ENCODE results near the gene TMEM219.

Gene TMEM219

GRCh38 chr16:29995911-29996765 is 34.3 kb downstream of the TMEM219 start, which contains the start of gene INO80E (continued):
- no peak for TF ChIP-seq MYNN (tag by site-specific recombination; IDR thresholded peaks at IDR 0.05; ENCODE audit: borderline replicate concordance)
- TF ChIP-seq, protein P1, sequence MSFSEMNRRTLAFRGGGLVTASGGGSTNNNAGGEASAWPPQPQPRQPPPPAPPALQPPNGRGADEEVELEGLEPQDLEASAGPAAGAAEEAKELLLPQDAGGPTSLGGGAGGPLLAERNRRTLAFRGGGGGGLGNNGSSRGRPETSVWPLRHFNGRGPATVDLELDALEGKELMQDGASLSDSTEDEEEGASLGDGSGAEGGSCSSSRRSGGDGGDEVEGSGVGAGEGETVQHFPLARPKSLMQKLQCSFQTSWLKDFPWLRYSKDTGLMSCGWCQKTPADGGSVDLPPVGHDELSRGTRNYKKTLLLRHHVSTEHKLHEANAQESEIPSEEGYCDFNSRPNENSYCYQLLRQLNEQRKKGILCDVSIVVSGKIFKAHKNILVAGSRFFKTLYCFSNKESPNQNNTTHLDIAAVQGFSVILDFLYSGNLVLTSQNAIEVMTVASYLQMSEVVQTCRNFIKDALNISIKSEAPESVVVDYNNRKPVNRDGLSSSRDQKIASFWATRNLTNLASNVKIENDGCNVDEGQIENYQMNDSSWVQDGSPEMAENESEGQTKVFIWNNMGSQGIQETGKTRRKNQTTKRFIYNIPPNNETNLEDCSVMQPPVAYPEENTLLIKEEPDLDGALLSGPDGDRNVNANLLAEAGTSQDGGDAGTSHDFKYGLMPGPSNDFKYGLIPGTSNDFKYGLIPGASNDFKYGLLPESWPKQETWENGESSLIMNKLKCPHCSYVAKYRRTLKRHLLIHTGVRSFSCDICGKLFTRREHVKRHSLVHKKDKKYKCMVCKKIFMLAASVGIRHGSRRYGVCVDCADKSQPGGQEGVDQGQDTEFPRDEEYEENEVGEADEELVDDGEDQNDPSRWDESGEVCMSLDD (tag by site-specific recombination; IDR thresholded peaks at IDR 0.05) = no peak; the same call in 1 of the 2 replicates
- TF ChIP-seq, protein P2, sequence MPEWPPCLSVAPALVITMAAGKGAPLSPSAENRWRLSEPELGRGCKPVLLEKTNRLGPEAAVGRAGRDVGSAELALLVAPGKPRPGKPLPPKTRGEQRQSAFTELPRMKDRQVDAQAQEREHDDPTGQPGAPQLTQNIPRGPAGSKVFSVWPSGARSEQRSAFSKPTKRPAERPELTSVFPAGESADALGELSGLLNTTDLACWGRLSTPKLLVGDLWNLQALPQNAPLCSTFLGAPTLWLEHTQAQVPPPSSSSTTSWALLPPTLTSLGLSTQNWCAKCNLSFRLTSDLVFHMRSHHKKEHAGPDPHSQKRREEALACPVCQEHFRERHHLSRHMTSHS (tag by site-specific recombination; IDR thresholded peaks at IDR 0.05) = peak; percentile 14; the same call in 1 of the 2 replicates
- peak; percentile 35; the same call in 1 of the 2 replicates for TF ChIP-seq ZFP37 (tag by site-specific recombination; IDR thresholded peaks at IDR 0.05)
- TF ChIP-seq ZNF776 (tag by site-specific recombination; IDR thresholded peaks at IDR 0.05; ENCODE audit: borderline replicate concordance) = no peak
- TF ChIP-seq, protein P3, sequence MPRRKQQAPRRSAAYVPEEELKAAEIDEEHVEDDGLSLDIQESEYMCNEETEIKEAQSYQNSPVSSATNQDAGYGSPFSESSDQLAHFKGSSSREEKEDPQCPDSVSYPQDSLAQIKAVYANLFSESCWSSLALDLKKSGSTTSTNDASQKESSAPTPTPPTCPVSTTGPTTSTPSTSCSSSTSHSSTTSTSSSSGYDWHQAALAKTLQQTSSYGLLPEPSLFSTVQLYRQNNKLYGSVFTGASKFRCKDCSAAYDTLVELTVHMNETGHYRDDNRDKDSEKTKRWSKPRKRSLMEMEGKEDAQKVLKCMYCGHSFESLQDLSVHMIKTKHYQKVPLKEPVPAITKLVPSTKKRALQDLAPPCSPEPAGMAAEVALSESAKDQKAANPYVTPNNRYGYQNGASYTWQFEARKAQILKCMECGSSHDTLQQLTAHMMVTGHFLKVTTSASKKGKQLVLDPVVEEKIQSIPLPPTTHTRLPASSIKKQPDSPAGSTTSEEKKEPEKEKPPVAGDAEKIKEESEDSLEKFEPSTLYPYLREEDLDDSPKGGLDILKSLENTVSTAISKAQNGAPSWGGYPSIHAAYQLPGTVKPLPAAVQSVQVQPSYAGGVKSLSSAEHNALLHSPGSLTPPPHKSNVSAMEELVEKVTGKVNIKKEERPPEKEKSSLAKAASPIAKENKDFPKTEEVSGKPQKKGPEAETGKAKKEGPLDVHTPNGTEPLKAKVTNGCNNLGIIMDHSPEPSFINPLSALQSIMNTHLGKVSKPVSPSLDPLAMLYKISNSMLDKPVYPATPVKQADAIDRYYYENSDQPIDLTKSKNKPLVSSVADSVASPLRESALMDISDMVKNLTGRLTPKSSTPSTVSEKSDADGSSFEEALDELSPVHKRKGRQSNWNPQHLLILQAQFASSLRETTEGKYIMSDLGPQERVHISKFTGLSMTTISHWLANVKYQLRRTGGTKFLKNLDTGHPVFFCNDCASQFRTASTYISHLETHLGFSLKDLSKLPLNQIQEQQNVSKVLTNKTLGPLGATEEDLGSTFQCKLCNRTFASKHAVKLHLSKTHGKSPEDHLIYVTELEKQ (tag by site-specific recombination; IDR thresholded peaks at IDR 0.05; ENCODE audit: borderline replicate concordance) = no peak
- peak; percentile 89 for TF ChIP-seq ZNF660 (tag by site-specific recombination; IDR thresholded peaks at IDR 0.05)
- TF ChIP-seq KLF7 (tag by site-specific recombination; IDR thresholded peaks at IDR 0.05; ENCODE audit: borderline replicate concordance) = peak; percentile 81
- no peak for TF ChIP-seq ZNF121 (tag by site-specific recombination; IDR thresholded peaks at IDR 0.05)
- TF ChIP-seq ZNF221 (tag by site-specific recombination; IDR thresholded peaks at IDR 0.05; ENCODE audit: borderline replicate concordance) = 0 out of 2 replicates have a peak, but pooled peaks have one; percentile 59
- peak; percentile 95 for TF ChIP-seq SP3 (tag by site-specific recombination; IDR thresholded peaks at IDR 0.05)
- TF ChIP-seq ZNF311 (tag by site-specific recombination; IDR thresholded peaks at IDR 0.05; ENCODE audit: borderline replicate concordance) = no peak
- no peak for TF ChIP-seq ZNF169 (tag by site-specific recombination; IDR thresholded peaks at IDR 0.05)
- TF ChIP-seq ZNF747 (tag by site-specific recombination; IDR thresholded peaks at IDR 0.05) = no peak
- TF ChIP-seq ZNF366 (tag by site-specific recombination; conservative IDR thresholded peaks at IDR 0.05) = no peak
- peak; percentile 77 for TF ChIP-seq PRDM10 (tag by site-specific recombination; IDR thresholded peaks at IDR 0.05)
- TF ChIP-seq ZNF350 (tag by site-specific recombination; IDR thresholded peaks at IDR 0.05) = no peak
- no peak for TF ChIP-seq ZNF530 (tag by site-specific recombination; IDR thresholded peaks at IDR 0.05; ENCODE audit: low read depth)
- TF ChIP-seq ZNF24 (tag by site-specific recombination; IDR thresholded peaks at IDR 0.05) = peak; percentile 43; the same call in 1 of the 2 replicates
- TF ChIP-seq ZNF623 (tag by site-specific recombination; IDR thresholded peaks at IDR 0.05) = no peak; the same call in 1 of the 2 replicates
- TF ChIP-seq ZNF449 (tag by site-specific recombination; IDR thresholded peaks at IDR 0.05) = 0 out of 2 replicates have a peak, but pooled peaks have one; percentile 3
- 0 out of 2 replicates have a peak, but pooled peaks have one; percentile 6 for TF ChIP-seq ZNF391 (tag by site-specific recombination; IDR thresholded peaks at IDR 0.05; ENCODE audit: borderline replicate concordance, low read depth)
- no peak for TF ChIP-seq ZNF664 (tag by site-specific recombination; IDR thresholded peaks at IDR 0.05)
- no peak for TF ChIP-seq ZNF274 (IDR thresholded peaks at IDR 0.05; ENCODE audit: low read length)
- no peak for TF ChIP-seq ZNF274 (tag by site-specific recombination; IDR thresholded peaks at IDR 0.05; ENCODE audit: borderline replicate concordance)
- TF ChIP-seq ZNF792 (tag by site-specific recombination; IDR thresholded peaks at IDR 0.05) = 0 out of 2 replicates have a peak, but pooled peaks have one; percentile 41
- TF ChIP-seq ZIC2 (tag by site-specific recombination; IDR thresholded peaks at IDR 0.05) = peak; percentile 74

Measured in HEK293 (cell line).